ENCODE measurements around the gene ECE1.

GRCh38 chr1:21325731-21326387 lies 35.6 kb upstream of the ECE1 start:
- TF ChIP-seq POLR2A (IDR thresholded peaks at IDR 0.05) (no peak), CTCF (IDR thresholded peaks at IDR 0.05) (no peak)
